GM23248 (cell line): ENCODE results near the gene COX7A2. TPM values are rescaled to one million over a fixed set of nuclear protein-coding genes. Genes with fewer than 3 reads are reported as not detected.

Experiments used
- DNase-seq: peaks from one replicate; pipeline ENCODE4 v3.0.0-alpha.2; 2015
- H2AFZ ChIP-seq: fragments of 200-600 bp; sonication (generic); 2 replicates; pipeline ENCODE4 v1.6.1; 2016; ENCODE audit warnings: antibody characterized with exemption
- H3F3A ChIP-seq: fragments of 200-600 bp; sonication (generic); 2 replicates; pipeline ENCODE4 v1.6.1; 2016; ENCODE audit warnings: mild to moderate bottlenecking, antibody characterized with exemption, mixed run types; ENCODE audit not compliant: insufficient read depth
- H3K27ac ChIP-seq: fragments of 200-600 bp; sonication (generic); 2 replicates; pipeline ENCODE4 v1.5.1; 2016; ENCODE audit warnings: mild to moderate bottlenecking
- H3K27me3 ChIP-seq: fragments of 200-600 bp; sonication (generic); replicated peaks from 2 replicates; pipeline ENCODE4 v1.6.1; 2016; ENCODE audit warnings: mild to moderate bottlenecking; ENCODE audit not compliant: insufficient read depth
- H3K36me3 ChIP-seq: fragments of 200-600 bp; sonication (generic); 2 replicates; pipeline ENCODE4 v1.6.1; 2016; ENCODE audit warnings: low read depth, mild to moderate bottlenecking
- H3K4me1 ChIP-seq: fragments of 200-600 bp; sonication (generic); 2 replicates; pipeline ENCODE4 v1.6.1; 2016; ENCODE audit warnings: mild to moderate bottlenecking; ENCODE audit not compliant: insufficient read depth
- H3K4me2 ChIP-seq: fragments of 200-600 bp; sonication (generic); one replicate; pipeline ENCODE4 v1.6.1; 2016; ENCODE audit warnings: mild to moderate bottlenecking; ENCODE audit not compliant: unreplicated experiment
- H3K4me3 ChIP-seq: fragments of 200-600 bp; sonication (generic); 2 replicates; pipeline ENCODE4 v1.5.1; 2016; ENCODE audit warnings: mild to moderate bottlenecking
- H3K79me2 ChIP-seq: fragments of 200-600 bp; sonication (generic); 2 replicates; pipeline ENCODE4 v1.6.1; 2016; ENCODE audit warnings: mild to moderate bottlenecking; ENCODE audit not compliant: insufficient read depth
- H3K9ac ChIP-seq: fragments of 200-600 bp; sonication (generic); 2 replicates; pipeline ENCODE4 v1.6.1; 2016; ENCODE audit warnings: mild to moderate bottlenecking
- H3K9me2 ChIP-seq: fragments of 200-600 bp; sonication (generic); 2 replicates; pipeline ENCODE4 v1.6.1; 2016; ENCODE audit warnings: mixed run types, mild to moderate bottlenecking, moderate library complexity; ENCODE audit not compliant: insufficient read depth
- H3K9me3 ChIP-seq: fragments of 200-600 bp; sonication (generic); one replicate; pipeline ENCODE4 v1.6.1; 2017; ENCODE audit warnings: low read depth
- H4K20me1 ChIP-seq: fragments of 200-600 bp; sonication (generic); 2 replicates; pipeline ENCODE4 v1.6.0; 2016; ENCODE audit not compliant: insufficient read depth
- EZH2 ChIP-seq: fragments of 200-600 bp; sonication (generic); IDR thresholded peaks from 2 replicates; pipeline ENCODE4 v1.6.1; 2018; ENCODE audit warnings: antibody characterized with exemption, mild to moderate bottlenecking; ENCODE audit not compliant: insufficient read depth, poor library complexity, severe bottlenecking
- EZH2phosphoT487 ChIP-seq: fragments of 200-600 bp; sonication (generic); IDR thresholded peaks from 2 replicates; pipeline ENCODE4 v1.6.1; 2018; ENCODE audit warnings: antibody characterized with exemption, moderate library complexity, mild to moderate bottlenecking, low read depth; ENCODE audit not compliant: insufficient read depth
- WGBS, 2 experiments: methylation state at CpG; one replicate each; pipeline ENCODE4 v1.1.6; 2015 to 2017; ENCODE audit warnings: low lambda C conversion rate in 2 of 2, low coverage in 1 of 2; ENCODE audit errors: missing lambda C conversion rate in 2 of 2; 5-methylcytosine and 5-hydroxymethylcytosine counted together
- in situ Hi-C: fragments of 300-500 bp; cut with MboI; formaldehyde crosslinking; loops from 2 replicates; pipeline ENCODE4 v1.15.0; 2020
- polyA plus RNA-seq: library from polyadenylated mRNA; unstranded; fragments of >200 nt; fragmentation: Nextera tagmentation; extraction: Ambion mirVana; gene quantifications from 2 replicates; pipeline ENCODE4 v1.2.1, GENCODE V29; 2016
- total RNA-seq: library from RNA; depleted of rRNA; stranded (reverse); fragments of >200 nt; shearing (Covaris generic); gene quantifications from 2 replicates; pipeline ENCODE4 v1.2.3, GENCODE V29; 2014

The COX7A2 gene
- total and polyA plus RNA-seq, 2 experiments from 2014 or later: 166 to 666 TPM

GRCh38 chr6:75223428-75223827 is 20.2 kb downstream of the COX7A2 start:
- Histone ChIP-seq H3K36me3 (no peaks in the 10 kb centered on the region), H3K79me2 (no peaks in the 10 kb centered on the region), H4K20me1 (no peaks in the 10 kb centered on the region), H3F3A (peaks cover 12% of the 10 kb centered on the region; the same call in 1 of the 2 replicates), H3K27ac (no peak overlapping the region), H3K9ac (peak overlapping the region; percentile 16; the same call in 1 of the 2 replicates), H3K4me3 (no peak overlapping the region), H3K4me2 (peak overlapping the region; percentile 25), H3K4me1 (peaks cover 30% of the 10 kb centered on the region), H3K27me3 (no peaks in the 10 kb centered on the region), H2AFZ (peak overlapping the region; percentile 35), H3K9me3 (no peaks in the 10 kb centered on the region), H3K9me2 (no peaks in the 10 kb centered on the region)
- in situ Hi-C loops: loop anchor here (25.0 kb wide), 3 partner anchors 811 to 1486 kb away; no protein-coding TSS in a partner anchor
- TF ChIP-seq EZH2phosphoT487 (no peak), EZH2 (no peak)
- 2 to 4% methylated on average over 2 of the region's 2 CpGs for WGBS, 2 experiments
- DNase-seq: peak; percentile 43

DNA sequence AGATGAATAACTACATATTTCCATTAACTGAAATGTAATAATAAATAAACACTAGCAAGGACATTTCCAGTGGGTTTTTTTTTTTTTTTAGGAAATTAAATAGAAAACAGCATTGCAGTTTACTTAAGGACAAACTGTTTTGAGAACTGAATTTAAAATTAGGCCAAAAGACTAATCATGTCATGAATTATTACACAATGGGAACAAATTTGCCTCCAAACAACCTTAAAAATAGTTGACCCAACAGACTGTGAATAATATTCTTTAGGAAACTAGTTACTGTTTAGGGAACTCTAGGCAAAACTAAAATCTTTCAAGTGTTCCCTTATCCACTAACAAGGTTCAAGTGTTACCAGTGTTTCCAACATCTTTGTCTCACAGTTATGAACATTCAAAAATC is 21.3 kb downstream of the COX7A2 start:
- H3K9me3 ChIP-seq: no peaks in the 10 kb centered on the region
- no peak overlapping the region for H3K4me2 ChIP-seq
- H2AFZ ChIP-seq: peak overlapping the region; percentile 35; the same call in 1 of the 2 replicates
- TF ChIP-seq EZH2 (no peak), EZH2phosphoT487 (no peak)
- no peak for DNase-seq
- no peaks in the 10 kb centered on the region for H4K20me1 ChIP-seq
- no peak overlapping the region for H3K4me3 ChIP-seq
- H3K9ac ChIP-seq: no peak overlapping the region
- no peaks in the 10 kb centered on the region for H3K9me2 ChIP-seq
- H3K79me2 ChIP-seq: no peaks in the 10 kb centered on the region
- in situ Hi-C loops: loop anchor here (25.0 kb wide), 3 partner anchors 810 to 1485 kb away; no protein-coding TSS in a partner anchor
- H3K27me3 ChIP-seq: no peaks in the 10 kb centered on the region
- H3K4me1 ChIP-seq: peaks cover 39% of the 10 kb centered on the region
- no peaks in the 10 kb centered on the region for H3K36me3 ChIP-seq
- no peak overlapping the region for H3K27ac ChIP-seq
- peaks cover 17% of the 10 kb centered on the region for H3F3A ChIP-seq

DNA sequence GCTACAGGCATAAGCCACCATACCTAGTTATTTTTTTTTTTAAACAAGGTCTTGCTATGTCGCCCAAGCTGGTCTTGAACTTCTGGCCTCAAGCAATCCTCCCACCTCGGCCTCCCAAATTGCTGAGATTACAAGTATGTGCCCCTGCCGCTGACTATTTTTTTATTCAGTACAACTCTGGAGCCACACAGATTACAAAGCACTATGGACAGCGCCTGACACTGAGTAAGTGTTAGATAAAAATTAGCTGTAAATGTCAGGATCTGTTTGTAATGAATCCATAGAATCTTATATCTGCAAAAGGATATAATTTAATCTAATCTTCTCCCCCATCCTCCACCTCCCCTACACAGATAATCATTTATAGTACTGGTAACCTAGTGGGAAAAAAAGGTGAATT is 22.5 kb downstream of the COX7A2 start:
- in situ Hi-C loops: loop anchor here (25.0 kb wide), 3 partner anchors 809 to 1484 kb away; no protein-coding TSS in a partner anchor
- no peaks in the 10 kb centered on the region for H3K79me2 ChIP-seq
- no peaks in the 10 kb centered on the region for H3K9me3 ChIP-seq
- H4K20me1 ChIP-seq: no peaks in the 10 kb centered on the region
- H3K9me2 ChIP-seq: no peaks in the 10 kb centered on the region
- peaks cover 26% of the 10 kb centered on the region for H3F3A ChIP-seq
- no peak overlapping the region for H3K27ac ChIP-seq
- peaks cover 46% of the 10 kb centered on the region for H3K4me1 ChIP-seq
- H2AFZ ChIP-seq: no peak overlapping the region
- H3K9ac ChIP-seq: no peak overlapping the region
- DNase-seq: no peak
- H3K4me3 ChIP-seq: no peak overlapping the region
- H3K4me2 ChIP-seq: no peak overlapping the region
- no peaks in the 10 kb centered on the region for H3K36me3 ChIP-seq
- no peak for TF ChIP-seq EZH2phosphoT487
- TF ChIP-seq EZH2: no peak
- 81 to 86% methylated on average over 4 of the region's 4 CpGs for WGBS, 2 experiments
- no peaks in the 10 kb centered on the region for H3K27me3 ChIP-seq

DNA sequence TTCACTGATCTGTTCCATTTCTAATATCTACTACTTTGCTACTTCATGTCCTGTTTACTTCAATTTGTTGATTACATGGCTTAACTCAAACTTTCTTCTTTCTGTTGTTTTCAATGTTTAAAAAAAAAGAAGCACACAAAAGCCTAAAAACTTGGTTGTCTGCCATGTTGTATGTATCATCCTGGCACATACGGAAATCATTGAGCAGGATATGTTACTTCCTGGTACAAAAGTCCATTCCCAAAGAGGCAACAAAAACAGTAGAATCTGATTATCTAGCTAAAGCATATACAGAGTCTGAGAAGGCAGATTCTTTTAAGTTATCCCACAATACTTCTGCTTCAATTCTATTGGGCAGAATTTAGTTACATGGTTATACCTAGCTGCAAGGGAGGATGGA is 23.2 kb downstream of the COX7A2 start:
- H3F3A ChIP-seq: peaks cover 26% of the 10 kb centered on the region
- in situ Hi-C loops: loop anchor here (25.0 kb wide), 3 partner anchors 808 to 1483 kb away; no protein-coding TSS in a partner anchor
- no peaks in the 10 kb centered on the region for H3K9me3 ChIP-seq
- H3K9ac ChIP-seq: no peak overlapping the region
- H3K4me1 ChIP-seq: peaks cover 46% of the 10 kb centered on the region
- H4K20me1 ChIP-seq: no peaks in the 10 kb centered on the region
- no peak overlapping the region for H3K4me2 ChIP-seq
- H3K9me2 ChIP-seq: no peaks in the 10 kb centered on the region
- H3K36me3 ChIP-seq: no peaks in the 10 kb centered on the region
- TF ChIP-seq EZH2: no peak
- TF ChIP-seq EZH2phosphoT487: no peak
- 18 to 19% methylated on average over 1 of the region's 1 CpG for WGBS, 2 experiments
- no peak overlapping the region for H3K4me3 ChIP-seq
- H2AFZ ChIP-seq: 0 out of 2 replicates have a peak overlapping the region, but pooled peaks have one; percentile 25
- DNase-seq: peak; percentile 75
- no peaks in the 10 kb centered on the region for H3K27me3 ChIP-seq
- no peaks in the 10 kb centered on the region for H3K79me2 ChIP-seq
- no peak overlapping the region for H3K27ac ChIP-seq

- no peak overlapping the region for H3K27ac ChIP-seq
- H3K4me1 ChIP-seq: peaks cover 46% of the 10 kb centered on the region
- H3K9me3 ChIP-seq: no peaks in the 10 kb centered on the region
- no peaks in the 10 kb centered on the region for H3K36me3 ChIP-seq
- peak; percentile 57 for DNase-seq
- in situ Hi-C loops: loop anchor here (10.0 to 25.0 kb wide), 4 partner anchors 807 to 1482 kb away; no protein-coding TSS in a partner anchor
- no peak overlapping the region for H3K4me3 ChIP-seq
- H3K9me2 ChIP-seq: no peaks in the 10 kb centered on the region
- no peak overlapping the region for H3K9ac ChIP-seq
- no peaks in the 10 kb centered on the region for H4K20me1 ChIP-seq
- 43 to 45% methylated on average over 3 of the region's 3 CpGs for WGBS, 2 experiments
- no peaks in the 10 kb centered on the region for H3K79me2 ChIP-seq
- peaks cover 26% of the 10 kb centered on the region for H3F3A ChIP-seq
- TF ChIP-seq EZH2phosphoT487 (no peak), EZH2 (no peak)
- H3K4me2 ChIP-seq: no peak overlapping the region
- no peak overlapping the region for H2AFZ ChIP-seq
- H3K27me3 ChIP-seq: no peaks in the 10 kb centered on the region
These were observed 24.3 kb downstream of the COX7A2 start for GRCh38 chr6:75219263-75219662.
